Panc1 (cell line): ENCODE results near the gene MGMT.

Experiments used
- POLR2AphosphoS5 ChIP-seq: IDR thresholded peaks from 2 replicates; pipeline ENCODE4 v1.6.1; 2012; ENCODE audit warnings: mild to moderate bottlenecking, low read depth, low read length, moderate library complexity
- REST ChIP-seq, 2 experiments: IDR thresholded peaks; 2 replicates each; pipeline ENCODE4 v1.6.1; 2011 to 2012; ENCODE audit warnings: low read depth in 2 of 2, control low read depth in 1 of 2, low read length in 1 of 2, mild to moderate bottlenecking in 1 of 2, moderate library complexity in 1 of 2; ENCODE audit not compliant: insufficient read depth in 1 of 2
- SIN3A ChIP-seq: IDR thresholded peaks from 2 replicates; pipeline ENCODE4 v1.6.1; 2012; ENCODE audit warnings: low read depth, mild to moderate bottlenecking, low read length, moderate library complexity, borderline replicate concordance; ENCODE audit not compliant: insufficient read depth
- TF ChIP-seq, protein P1 (sequence below): fragments of 450-650 bp; IDR thresholded peaks from 2 replicates; pipeline ENCODE4 v1.5.1; 2017; ENCODE audit warnings: mild to moderate bottlenecking

- TF ChIP-seq, protein P1, sequence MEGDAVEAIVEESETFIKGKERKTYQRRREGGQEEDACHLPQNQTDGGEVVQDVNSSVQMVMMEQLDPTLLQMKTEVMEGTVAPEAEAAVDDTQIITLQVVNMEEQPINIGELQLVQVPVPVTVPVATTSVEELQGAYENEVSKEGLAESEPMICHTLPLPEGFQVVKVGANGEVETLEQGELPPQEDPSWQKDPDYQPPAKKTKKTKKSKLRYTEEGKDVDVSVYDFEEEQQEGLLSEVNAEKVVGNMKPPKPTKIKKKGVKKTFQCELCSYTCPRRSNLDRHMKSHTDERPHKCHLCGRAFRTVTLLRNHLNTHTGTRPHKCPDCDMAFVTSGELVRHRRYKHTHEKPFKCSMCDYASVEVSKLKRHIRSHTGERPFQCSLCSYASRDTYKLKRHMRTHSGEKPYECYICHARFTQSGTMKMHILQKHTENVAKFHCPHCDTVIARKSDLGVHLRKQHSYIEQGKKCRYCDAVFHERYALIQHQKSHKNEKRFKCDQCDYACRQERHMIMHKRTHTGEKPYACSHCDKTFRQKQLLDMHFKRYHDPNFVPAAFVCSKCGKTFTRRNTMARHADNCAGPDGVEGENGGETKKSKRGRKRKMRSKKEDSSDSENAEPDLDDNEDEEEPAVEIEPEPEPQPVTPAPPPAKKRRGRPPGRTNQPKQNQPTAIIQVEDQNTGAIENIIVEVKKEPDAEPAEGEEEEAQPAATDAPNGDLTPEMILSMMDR = no peak
- TF ChIP-seq SIN3A = no peak
- TF ChIP-seq REST (IDR thresholded peaks at IDR 0.05; ENCODE audit: insufficient read depth in 1 of 2, low read depth in 2 of 2, low read length in 1 of 2) = no peak
- no peak for TF ChIP-seq POLR2AphosphoS5
Measured at GRCh38 chr10:129728905-129729795, 262.1 kb downstream of the MGMT start.
